Measurements from ENCODE around the gene UNC80.

UNC80 gene

GRCh38 chr2:210020138-210020537 is 248.5 kb downstream of the UNC80 start:
- FAIRE-seq (no peak), DNase-seq (ENCODE audit: low spot score) (no peak)

GRCh38 chr2:210022824-210023223 is 251.2 kb downstream of the UNC80 start:
- FAIRE-seq (no peak), DNase-seq (ENCODE audit: low spot score) (no peak)

DNA sequence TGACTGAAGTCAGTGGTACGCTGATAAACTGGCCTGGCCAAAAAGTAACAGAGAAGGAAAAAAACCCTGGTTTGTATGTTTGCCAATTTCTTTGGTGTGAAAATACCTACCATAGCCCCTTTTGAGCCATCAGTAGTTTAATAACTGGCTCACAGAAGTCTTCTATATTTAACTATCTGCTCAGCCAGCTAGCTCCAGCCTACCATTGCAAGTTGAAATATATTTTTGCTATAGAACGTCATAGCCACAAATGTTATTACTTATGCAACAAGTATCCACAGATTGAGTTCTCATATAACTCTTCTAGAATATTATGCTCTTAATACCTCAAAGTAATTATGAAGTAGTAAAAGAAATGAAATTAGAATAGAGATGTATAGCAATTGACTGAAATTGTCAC is 256.0 kb downstream of the UNC80 start:
- no peak for DNase-seq (ENCODE audit: low spot score)
- no peak for FAIRE-seq

GRCh38 chr2:210028178-210028577 is 256.5 kb downstream of the UNC80 start:
- DNase-seq (ENCODE audit: low spot score) (no peak), FAIRE-seq (no peak)

GRCh38 chr2:210034087-210034683 is 262.6 kb downstream of the UNC80 start:
- FAIRE-seq, result no peak
- DNase-seq (ENCODE audit: low spot score), result no peak

- no peak for DNase-seq (ENCODE audit: low spot score)
- no peak for FAIRE-seq
Observed at GRCh38 chr2:210035679-210036078, 264.0 kb downstream of the UNC80 start.

GRCh38 chr2:210038078-210038477 is 266.4 kb downstream of the UNC80 start:
- DNase-seq (ENCODE audit: low spot score) (no peak), FAIRE-seq (no peak)

GRCh38 chr2:210046851-210047500 is 275.3 kb downstream of the UNC80 start:
- FAIRE-seq, result no peak

More at GRCh38 chr2:210046851-210047500, 275.3 kb downstream of the UNC80 start:
- no peak for DNase-seq (ENCODE audit: low spot score)
